AG04450 (cell line): ENCODE results near the gene IP6K1. TPM values are rescaled to one million over a fixed set of nuclear protein-coding genes. Genes with fewer than 3 reads are reported as not detected.

Experiments
- CTCF ChIA-PET: fragments of 300-600, 350-600 bp; formaldehyde crosslinking; extraction: SDS; loops from one replicate; lab custom pipeline; 2022; ENCODE audit warnings: antibody characterized with exemption, inconsistent platforms; lab: Charles Lee
- POLR2A ChIA-PET: fragments of 350-600 bp; formaldehyde crosslinking; extraction: SDS; loops from one replicate; lab custom pipeline; 2021; ENCODE audit warnings: antibody characterized with exemption, inconsistent platforms; lab: Yijun Ruan, JAX
- DNase-seq: peaks from one replicate; pipeline ENCODE4 v3.0.0-alpha.2; 2011; ENCODE audit warnings: low read depth, low spot score
- H3K27ac ChIP-seq: one replicate; pipeline ENCODE4 v1.5.1; 2012; ENCODE audit warnings: low read depth, low read length, control low read depth
- H3K27me3 ChIP-seq: one replicate; pipeline ENCODE4 v1.6.0; 2012; ENCODE audit warnings: low read length; ENCODE audit not compliant: control insufficient read depth, insufficient read depth
- H3K4me3 ChIP-seq: 2 replicates; pipeline ENCODE4 v1.5.1; 2011; ENCODE audit warnings: mild to moderate bottlenecking, low read depth, low read length, control low read depth
- H3K9me3 ChIP-seq: 2 replicates; pipeline ENCODE4 v1.5.1; 2012; ENCODE audit warnings: low read length; ENCODE audit not compliant: control insufficient read depth, insufficient read depth
- polyA plus RNA-seq: library from polyadenylated mRNA; depleted of rRNA; stranded (reverse); fragments of >200 nt; gene quantifications from 2 replicates; pipeline ENCODE4 v1.2.3, GENCODE V29; 2011
- TF ChIP-seq, protein P1 (sequence below): IDR thresholded peaks from 2 replicates; pipeline ENCODE4 v1.5.1; 2011; ENCODE audit warnings: low read depth, low read length, control low read depth, inconsistent platforms

The IP6K1 gene
- polyA plus RNA-seq, 1 experiment: 40.4 TPM

DNA sequence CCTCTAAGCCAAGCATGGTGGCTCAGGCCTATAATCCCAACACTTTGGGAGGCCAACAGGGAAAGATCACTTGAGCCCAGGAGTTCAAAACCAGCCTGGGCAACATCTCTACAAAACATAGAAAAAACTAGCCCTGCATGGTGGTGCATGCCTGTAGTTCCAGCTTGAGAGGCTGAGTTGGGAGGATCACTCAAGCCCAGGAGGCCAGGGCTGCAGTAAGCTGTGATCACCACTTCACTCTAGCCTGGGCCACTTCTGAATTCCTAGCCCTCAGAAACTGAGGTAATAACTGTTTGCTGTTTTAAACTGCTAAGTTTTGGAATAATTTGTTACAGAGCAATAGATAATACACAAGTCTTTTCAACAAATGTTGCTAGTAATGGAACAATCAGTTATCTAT is 16.4 kb downstream of the IP6K1 start:
- ChIA-PET POLR2A (interaction anchor here (0.7 kb wide), 1 partner anchor 16 kb away, joined by 3 read pairs; the partner anchor contains the start of gene IP6K1), CTCF (interaction anchor here (1.1 to 1.6 kb wide), 2 partner anchors 33 to 68 kb away, joined by 3 to 4 read pairs; partner anchors contain the start of gene INKA1)
- TF ChIP-seq, protein P1, sequence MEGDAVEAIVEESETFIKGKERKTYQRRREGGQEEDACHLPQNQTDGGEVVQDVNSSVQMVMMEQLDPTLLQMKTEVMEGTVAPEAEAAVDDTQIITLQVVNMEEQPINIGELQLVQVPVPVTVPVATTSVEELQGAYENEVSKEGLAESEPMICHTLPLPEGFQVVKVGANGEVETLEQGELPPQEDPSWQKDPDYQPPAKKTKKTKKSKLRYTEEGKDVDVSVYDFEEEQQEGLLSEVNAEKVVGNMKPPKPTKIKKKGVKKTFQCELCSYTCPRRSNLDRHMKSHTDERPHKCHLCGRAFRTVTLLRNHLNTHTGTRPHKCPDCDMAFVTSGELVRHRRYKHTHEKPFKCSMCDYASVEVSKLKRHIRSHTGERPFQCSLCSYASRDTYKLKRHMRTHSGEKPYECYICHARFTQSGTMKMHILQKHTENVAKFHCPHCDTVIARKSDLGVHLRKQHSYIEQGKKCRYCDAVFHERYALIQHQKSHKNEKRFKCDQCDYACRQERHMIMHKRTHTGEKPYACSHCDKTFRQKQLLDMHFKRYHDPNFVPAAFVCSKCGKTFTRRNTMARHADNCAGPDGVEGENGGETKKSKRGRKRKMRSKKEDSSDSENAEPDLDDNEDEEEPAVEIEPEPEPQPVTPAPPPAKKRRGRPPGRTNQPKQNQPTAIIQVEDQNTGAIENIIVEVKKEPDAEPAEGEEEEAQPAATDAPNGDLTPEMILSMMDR: no peak

DNA sequence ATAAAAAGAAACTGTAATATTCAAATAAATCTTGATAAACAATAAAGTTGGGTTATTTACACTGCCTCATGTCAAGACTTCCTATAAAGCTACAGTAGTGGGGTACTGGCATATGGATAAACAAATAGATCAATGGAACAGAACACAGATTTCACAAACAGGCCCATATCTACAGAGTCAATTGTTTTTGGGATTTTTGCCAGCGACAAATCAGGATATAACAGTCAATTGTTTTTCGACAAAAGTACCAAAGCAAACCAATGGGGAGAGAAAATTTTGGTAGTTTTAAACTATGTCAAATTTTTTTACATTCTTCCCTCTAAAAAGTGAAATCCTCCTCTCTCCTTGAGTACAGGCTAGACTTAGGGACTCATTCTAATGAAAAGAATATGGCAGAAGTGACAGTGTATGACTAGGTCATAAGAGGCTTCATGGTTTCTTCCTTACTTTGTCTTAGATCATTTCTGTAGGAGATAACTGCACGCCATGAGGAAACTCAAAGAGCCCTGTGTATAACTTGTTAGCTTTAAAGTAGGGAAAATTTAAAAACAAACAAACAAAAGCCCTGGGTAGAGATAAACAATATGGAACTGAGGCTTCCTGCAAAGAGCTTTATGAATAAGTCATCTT is 16.9 kb downstream of the IP6K1 start:
- H3K9me3 ChIP-seq: no peaks in the 10 kb centered on the region
- CTCF ChIA-PET: interaction anchor here (0.5 to 1.6 kb wide), 3 partner anchors 20 to 69 kb away, joined by 3 to 8 read pairs (median 4); partner anchors contain the start of gene INKA1
- DNase-seq: no peak
- no peaks in the 10 kb centered on the region for H3K27me3 ChIP-seq
- H3K27ac ChIP-seq: no peak overlapping the region
- POLR2A ChIA-PET: interaction anchor here (0.7 kb wide), 1 partner anchor 17 kb away, joined by 3 read pairs; the partner anchor contains the start of gene IP6K1
- TF ChIP-seq, protein P1: no peak
- H3K4me3 ChIP-seq: no peak overlapping the region

More for the DNA sequence above, 16.4 kb downstream of the IP6K1 start:
- Histone ChIP-seq H3K9me3 (no peaks in the 10 kb centered on the region), H3K27me3 (no peaks in the 10 kb centered on the region), H3K4me3 (no peak overlapping the region), H3K27ac (no peak overlapping the region)
- no peak for DNase-seq

DNA sequence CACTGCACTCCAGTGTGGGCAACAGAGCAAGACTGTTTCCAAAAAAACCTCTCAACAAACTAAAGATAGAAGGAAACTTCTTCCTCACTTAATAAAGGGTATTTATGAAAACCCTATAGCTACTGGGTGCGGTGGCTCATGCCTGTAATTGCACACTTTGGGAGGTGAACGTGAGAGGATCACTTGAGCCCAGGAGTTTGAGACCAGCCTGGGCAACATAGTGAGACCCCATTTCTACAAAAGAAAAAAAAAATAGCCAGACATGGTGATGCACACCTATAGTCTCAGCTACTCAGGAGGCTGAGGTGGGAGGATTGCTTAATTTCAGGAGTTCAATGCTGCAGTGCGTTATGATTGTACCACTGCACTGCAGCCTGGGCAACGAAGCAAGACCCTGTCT is 22.4 kb downstream of the IP6K1 start:
- POLR2A ChIA-PET: no interaction called here
- Histone ChIP-seq H3K9me3 (no peaks in the 10 kb centered on the region), H3K27me3 (no peaks in the 10 kb centered on the region), H3K27ac (no peak overlapping the region), H3K4me3 (no peak overlapping the region)
- TF ChIP-seq, protein P1: no peak
- CTCF ChIA-PET: no interaction called here
- no peak for DNase-seq

DNA sequence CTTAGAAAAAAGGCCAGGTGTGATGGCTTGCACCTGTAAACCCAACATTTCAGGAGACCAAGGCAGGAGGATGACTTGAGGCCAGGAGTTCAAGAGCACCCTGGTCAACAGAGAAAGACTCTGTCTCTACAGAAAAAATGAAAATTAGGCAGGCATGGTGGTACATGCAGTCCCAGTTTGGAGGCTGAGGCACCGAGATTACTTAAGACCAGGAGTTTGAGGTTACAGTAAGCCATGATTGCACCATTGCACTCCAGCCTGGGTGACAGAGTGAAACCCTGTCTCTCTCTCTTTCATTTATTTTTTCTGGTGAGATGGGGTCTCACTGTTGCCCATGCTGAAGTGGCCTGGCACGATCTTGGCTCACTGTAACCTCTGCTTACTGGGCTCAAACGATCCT is 24.7 kb downstream of the IP6K1 start:
- Histone ChIP-seq H3K27ac (no peak overlapping the region), H3K9me3 (no peaks in the 10 kb centered on the region), H3K4me3 (no peak overlapping the region), H3K27me3 (no peaks in the 10 kb centered on the region)
- CTCF ChIA-PET: no interaction called here
- TF ChIP-seq, protein P1: no peak
- POLR2A ChIA-PET: no interaction called here
- no peak for DNase-seq

DNA sequence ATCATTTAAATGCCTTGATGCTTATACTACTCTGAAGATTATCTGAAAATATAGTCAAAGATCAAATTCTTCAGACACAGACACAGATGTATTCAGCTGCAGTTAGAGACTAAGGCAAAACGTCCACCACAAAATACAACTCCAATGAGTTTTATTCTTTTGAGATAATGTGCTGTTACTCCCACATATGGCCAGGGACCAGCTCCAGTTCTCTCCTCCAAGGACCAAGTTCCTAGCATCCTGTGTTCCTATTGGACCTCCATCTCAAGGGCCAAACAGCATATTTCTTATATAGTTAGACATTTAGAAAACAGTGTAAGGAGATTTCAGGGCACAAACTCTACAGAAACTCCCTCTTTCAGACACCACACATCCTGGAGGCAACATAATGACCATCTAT is 27.1 kb downstream of the IP6K1 start:
- TF ChIP-seq, protein P1: no peak
- Histone ChIP-seq H3K4me3 (no peak overlapping the region), H3K27me3 (no peaks in the 10 kb centered on the region), H3K9me3 (no peaks in the 10 kb centered on the region), H3K27ac (no peak overlapping the region)
- CTCF ChIA-PET: interaction anchor here (1.3 kb wide), 1 partner anchor 44 kb away, joined by 4 read pairs; the partner anchor contains the start of gene INKA1
- POLR2A ChIA-PET: interaction anchor here (0.6 kb wide), 1 partner anchor 23 kb away, joined by 4 read pairs; no protein-coding TSS in a partner anchor
- no peak for DNase-seq
